Measurements from ENCODE around the gene TMIE.
"Not testable (repeated sequence)": the region's sequence is repeated elsewhere in the genome, so short reads cannot be mapped to it uniquely, and the experiment has no call there.

Gene TMIE

DNA sequence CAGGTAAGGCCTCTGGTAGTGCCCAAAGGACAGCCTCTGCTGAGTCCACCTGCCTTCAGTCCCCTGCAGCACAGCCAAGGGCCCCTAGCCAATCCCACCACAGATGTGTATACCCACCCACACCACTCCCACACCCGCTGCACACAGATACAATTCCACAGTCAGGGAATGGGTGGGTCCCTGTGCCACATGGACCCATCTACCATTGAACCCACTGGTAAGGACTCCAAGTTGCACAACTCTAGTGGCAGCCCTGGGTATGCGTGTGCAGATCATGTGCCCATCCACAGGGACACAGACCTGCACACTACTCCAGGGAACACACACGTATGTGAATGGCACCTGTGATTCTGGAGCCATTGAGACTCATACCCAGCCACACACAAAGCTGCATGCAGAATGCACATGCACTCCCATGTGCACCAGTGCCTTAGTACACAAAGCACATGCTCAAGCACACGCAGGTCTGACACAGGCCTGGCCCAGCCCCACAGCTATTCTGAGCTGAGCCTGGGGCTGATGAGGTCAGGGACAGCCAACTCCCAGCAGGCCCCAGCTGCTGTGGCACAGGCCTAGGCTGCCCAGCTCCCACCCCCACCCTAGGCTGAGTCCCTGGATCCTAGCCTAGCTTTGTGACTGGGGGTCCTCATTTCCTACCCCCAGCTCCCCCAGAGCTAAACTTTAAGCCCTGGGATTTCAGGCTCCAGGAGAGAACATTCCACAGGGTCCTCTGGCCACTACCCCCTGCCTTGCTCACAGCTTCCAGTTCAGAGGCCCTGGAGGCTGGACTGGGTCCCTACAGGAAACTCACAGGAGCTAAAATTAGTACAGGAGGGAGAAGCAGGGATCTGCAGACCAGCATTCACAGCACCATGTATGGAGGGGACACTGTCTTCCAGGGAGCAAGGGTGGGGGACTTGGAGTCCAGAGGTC, 5.0 kb upstream of the TMIE start:
- no peak overlapping the region for H3K4me3 ChIP-seq (ENCODE audit: low read depth, low read length)

DNA sequence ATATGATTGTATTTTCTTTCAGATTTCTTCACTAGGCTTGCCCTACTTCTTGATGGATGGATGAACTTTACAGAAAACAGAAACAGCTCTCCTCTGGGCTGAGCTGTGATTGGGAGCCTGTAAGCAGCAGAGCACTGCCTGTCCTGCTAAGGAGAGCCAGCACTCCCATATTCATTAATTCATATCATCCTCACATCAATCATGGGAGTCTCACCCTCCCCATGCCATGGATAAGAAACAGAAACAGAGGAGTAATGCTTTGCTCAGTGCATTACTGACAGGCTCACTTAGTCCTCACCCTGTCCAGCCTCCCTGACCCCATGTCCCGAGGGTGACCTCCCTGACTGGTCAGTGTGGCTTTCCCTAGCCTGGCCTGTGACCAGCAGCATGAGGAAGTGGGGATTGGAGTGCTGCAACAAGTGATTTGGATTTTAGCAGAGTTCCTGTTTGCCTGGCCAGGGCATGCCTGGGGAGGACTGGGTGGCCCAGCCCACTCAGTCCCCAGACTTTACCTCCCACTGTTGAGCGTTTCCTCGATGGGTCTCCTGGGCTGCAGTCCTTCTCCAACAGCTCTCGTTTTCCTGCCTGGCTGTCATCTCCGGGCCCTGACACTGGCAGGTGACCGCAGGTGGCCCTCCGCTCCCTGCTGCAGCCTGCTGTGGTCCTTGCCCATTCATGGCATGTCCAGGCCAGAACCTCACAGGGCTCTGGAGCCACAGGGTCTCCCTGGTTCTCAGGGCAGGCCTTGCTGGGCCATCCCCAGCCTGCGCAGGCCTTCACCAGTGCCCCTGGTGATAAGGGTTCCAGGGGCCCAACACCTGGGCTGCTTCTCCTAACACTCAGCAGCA, 1.3 kb upstream of the TMIE start:
- H3K4me3 ChIP-seq (ENCODE audit: low read depth, low read length): no peak overlapping the region
- TF ChIP-seq, protein P1, sequence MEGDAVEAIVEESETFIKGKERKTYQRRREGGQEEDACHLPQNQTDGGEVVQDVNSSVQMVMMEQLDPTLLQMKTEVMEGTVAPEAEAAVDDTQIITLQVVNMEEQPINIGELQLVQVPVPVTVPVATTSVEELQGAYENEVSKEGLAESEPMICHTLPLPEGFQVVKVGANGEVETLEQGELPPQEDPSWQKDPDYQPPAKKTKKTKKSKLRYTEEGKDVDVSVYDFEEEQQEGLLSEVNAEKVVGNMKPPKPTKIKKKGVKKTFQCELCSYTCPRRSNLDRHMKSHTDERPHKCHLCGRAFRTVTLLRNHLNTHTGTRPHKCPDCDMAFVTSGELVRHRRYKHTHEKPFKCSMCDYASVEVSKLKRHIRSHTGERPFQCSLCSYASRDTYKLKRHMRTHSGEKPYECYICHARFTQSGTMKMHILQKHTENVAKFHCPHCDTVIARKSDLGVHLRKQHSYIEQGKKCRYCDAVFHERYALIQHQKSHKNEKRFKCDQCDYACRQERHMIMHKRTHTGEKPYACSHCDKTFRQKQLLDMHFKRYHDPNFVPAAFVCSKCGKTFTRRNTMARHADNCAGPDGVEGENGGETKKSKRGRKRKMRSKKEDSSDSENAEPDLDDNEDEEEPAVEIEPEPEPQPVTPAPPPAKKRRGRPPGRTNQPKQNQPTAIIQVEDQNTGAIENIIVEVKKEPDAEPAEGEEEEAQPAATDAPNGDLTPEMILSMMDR (IDR thresholded peaks at IDR 0.05; ENCODE audit: borderline replicate concordance, insufficient read depth, low read depth, low read length): no peak

More for the DNA sequence above, 5.0 kb upstream of the TMIE start:
- TF ChIP-seq, protein P1 (IDR thresholded peaks at IDR 0.05; ENCODE audit: borderline replicate concordance, insufficient read depth, low read depth, low read length): no peak

DNA sequence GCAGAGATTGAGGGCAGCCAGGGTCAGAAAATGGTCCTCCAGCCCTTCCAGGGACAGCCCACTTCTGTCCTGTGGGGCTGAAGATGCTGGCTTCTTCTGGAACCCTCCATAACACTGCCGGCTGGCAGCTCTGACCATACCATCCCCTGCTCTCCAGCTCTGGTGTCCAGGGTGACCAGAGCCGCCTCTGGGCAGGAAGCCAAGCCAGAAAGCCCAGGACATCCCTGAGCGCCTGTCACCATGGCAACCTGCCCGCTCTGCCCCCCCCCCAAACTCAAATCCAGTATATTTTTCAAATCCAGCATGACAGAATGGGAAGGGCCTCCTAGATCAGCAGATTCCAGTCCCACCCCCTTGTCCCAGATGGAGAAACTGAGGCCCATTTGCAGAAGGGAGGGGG, 420 bp upstream of the TMIE start:
- H3K4me3 ChIP-seq (ENCODE audit: low read depth, low read length): no peak overlapping the region
- TF ChIP-seq, protein P1 (IDR thresholded peaks at IDR 0.05; ENCODE audit: borderline replicate concordance, insufficient read depth, low read depth, low read length): no peak

DNA sequence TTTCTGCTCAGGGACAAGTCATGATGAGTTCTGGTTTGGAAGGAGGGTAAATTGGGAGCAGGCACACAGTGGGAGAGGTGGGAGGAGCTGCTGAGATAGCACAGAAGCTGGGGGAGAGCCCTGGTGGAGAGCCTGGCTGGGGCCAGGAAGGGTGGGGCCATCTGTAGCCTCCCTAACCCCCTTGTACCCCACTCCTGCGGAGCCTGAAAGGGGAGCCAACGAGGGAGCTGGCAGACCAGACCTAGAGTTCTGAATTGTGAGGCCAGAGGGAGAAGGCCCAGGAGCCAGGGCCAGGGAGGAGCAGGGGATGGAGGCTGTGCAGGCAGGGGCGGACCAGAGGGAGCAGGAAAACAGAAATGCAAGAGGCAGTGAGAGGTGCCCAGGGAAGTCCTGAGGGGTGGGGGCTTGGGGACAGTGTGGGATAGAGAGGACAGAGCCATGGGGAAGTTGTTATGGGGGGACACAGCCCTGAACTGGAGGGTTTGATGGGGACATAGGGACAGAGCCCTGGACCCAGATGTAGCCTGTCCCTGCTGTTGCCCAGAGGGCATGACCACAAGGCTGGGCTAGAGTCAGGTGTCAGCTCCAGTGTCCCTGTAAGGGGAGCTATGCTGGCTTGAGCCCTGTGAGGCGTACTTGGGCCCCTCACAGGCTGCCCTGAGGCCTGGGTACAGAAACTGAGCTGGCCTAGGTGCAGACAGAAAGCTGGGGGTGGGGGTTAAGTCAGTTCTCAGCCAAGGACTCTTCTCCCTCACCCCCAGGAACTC, 1.2 kb downstream of the TMIE start:
- H3K4me3 ChIP-seq (ENCODE audit: low read depth, low read length): no peak overlapping the region
- TF ChIP-seq, protein P1 (IDR thresholded peaks at IDR 0.05; ENCODE audit: borderline replicate concordance, insufficient read depth, low read depth, low read length): no peak

DNA sequence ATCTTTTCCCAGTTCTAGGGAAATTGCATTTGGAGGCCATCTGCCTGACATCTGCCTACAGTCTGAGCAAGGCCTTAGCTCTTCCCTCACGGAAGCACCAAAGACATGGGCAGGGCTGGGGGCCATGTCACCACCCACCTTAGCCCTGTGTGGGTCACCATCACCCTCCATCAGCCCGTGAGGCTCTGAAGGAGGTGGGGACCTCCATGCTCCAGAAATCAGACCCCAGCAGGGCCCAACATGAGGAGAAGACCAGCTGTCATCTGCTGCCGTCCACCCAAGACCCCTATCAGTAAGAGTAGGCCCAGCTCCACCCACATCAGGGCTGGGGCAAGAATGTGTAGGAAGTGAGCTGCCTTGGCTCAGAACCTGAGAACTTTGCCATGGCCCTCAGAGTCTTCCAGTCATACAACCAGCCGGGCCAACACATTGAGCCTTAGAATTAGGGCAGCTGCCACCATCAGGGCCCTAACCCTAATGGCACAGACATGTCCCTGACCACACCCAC, 1.9 kb downstream of the TMIE start:
- TF ChIP-seq, protein P1 (IDR thresholded peaks at IDR 0.05; ENCODE audit: borderline replicate concordance, insufficient read depth, low read depth, low read length): no peak
- H3K4me3 ChIP-seq (ENCODE audit: low read depth, low read length): no peak overlapping the region

DNA sequence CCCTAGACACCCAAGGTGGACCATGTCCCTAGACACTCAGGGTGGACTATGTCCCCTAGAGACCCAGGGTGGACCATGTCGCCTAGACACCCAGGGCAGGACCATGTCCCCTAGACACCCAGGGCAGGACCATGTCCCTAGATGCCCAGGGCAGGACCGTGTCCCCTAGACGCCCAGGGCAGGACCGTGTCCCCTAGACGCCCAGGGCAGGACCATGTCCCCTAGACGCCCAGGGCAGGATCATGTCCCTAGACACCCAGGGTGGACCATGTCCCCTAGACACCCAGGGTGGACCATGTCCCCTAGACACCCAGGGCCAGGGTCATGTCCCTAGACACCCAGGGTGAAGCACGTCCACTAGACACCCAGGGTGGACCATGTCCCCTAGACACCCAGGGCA, 3.2 kb downstream of the TMIE start:
- not testable (repeated sequence) for H3K4me3 ChIP-seq (ENCODE audit: low read depth, low read length)
